SU-DHL-6 (cell line): ENCODE results near the gene RBM26.

Experiments used
- H2AFZ ChIP-seq: fragments of 200-600 bp; sonication (generic); 2 replicates; pipeline ENCODE4 v1.6.1; 2014; ENCODE audit warnings: low read depth, mild to moderate bottlenecking, moderate library complexity, mixed read lengths, antibody characterized with exemption, low read length; ENCODE audit not compliant: severe bottlenecking
- H3F3A ChIP-seq: fragments of 200-600 bp; shearing (Covaris generic); 2 replicates; pipeline ENCODE4 v1.6.0; 2016; ENCODE audit warnings: antibody characterized with exemption, mild to moderate bottlenecking; ENCODE audit not compliant: insufficient read depth
- H3K27ac ChIP-seq: fragments of 200-600 bp; sonication (generic); 2 replicates; pipeline ENCODE4 v1.5.1; 2016; ENCODE audit warnings: low read depth, mild to moderate bottlenecking, low read length, moderate library complexity, mixed read lengths
- H3K27me3 ChIP-seq: fragments of 200-600 bp; sonication (generic), shearing (Covaris generic); 2 replicates; pipeline ENCODE4 v1.6.0; 2014; ENCODE audit warnings: mild to moderate bottlenecking, low read length
- H3K36me3 ChIP-seq: fragments of 200-600 bp; sonication (generic); 2 replicates; pipeline ENCODE4 v1.6.1; 2014; ENCODE audit warnings: mild to moderate bottlenecking, low read length, mixed read lengths
- H3K4me2 ChIP-seq: fragments of 300-600, 200-600 bp; shearing (Covaris generic), sonication (generic); 2 replicates; pipeline ENCODE4 v1.6.0; 2014; ENCODE audit warnings: low read length, low read depth, mild to moderate bottlenecking; ENCODE audit not compliant: poor library complexity, severe bottlenecking
- H3K4me3 ChIP-seq: fragments of 200-600 bp; sonication (generic); 2 replicates; pipeline ENCODE4 v1.5.1; 2014; ENCODE audit warnings: antibody characterized with exemption, low read length, mild to moderate bottlenecking, mixed read lengths; ENCODE audit not compliant: insufficient read depth, poor library complexity, severe bottlenecking
- H3K79me2 ChIP-seq: fragments of 200-600 bp; sonication (generic); 2 replicates; pipeline ENCODE4 v1.6.1; 2014; ENCODE audit warnings: mild to moderate bottlenecking, low read length, moderate library complexity; ENCODE audit not compliant: insufficient read depth
- H3K9ac ChIP-seq: fragments of 200-600 bp; sonication (generic); 2 replicates; pipeline ENCODE4 v1.7.0; 2014; ENCODE audit warnings: mild to moderate bottlenecking, low read length
- H3K9me2 ChIP-seq: fragments of 200-600 bp; sonication (generic); replicated peaks from 2 replicates; pipeline ENCODE4 v1.6.1; 2014; ENCODE audit warnings: low read length; ENCODE audit not compliant: insufficient read depth
- H3K9me3 ChIP-seq: fragments of 200-600 bp; sonication (generic); 2 replicates; pipeline ENCODE4 v1.6.1; 2014; ENCODE audit warnings: low read length, mixed read lengths; ENCODE audit not compliant: insufficient read depth
- H4K20me1 ChIP-seq: fragments of 200-600 bp; sonication (generic); 2 replicates; pipeline ENCODE4 v1.6.1; 2014; ENCODE audit warnings: low read depth, mild to moderate bottlenecking, antibody characterized with exemption, low read length, moderate library complexity, mixed read lengths
- CTCF ChIP-seq: fragments of 200-600 bp; sonication (generic); IDR thresholded peaks from one replicate; pipeline ENCODE4 v1.5.1; 2017; ENCODE audit warnings: antibody characterized with exemption, mild to moderate bottlenecking, low read length, moderate library complexity; ENCODE audit not compliant: insufficient read depth, poor library complexity, severe bottlenecking
- EZH2phosphoT487 ChIP-seq: fragments of 200-600 bp; sonication (generic), shearing (Covaris generic); conservative IDR thresholded peaks from 2 replicates; pipeline ENCODE4 v1.6.1; 2018; ENCODE audit warnings: mild to moderate bottlenecking, antibody characterized with exemption, low read length, moderate library complexity, mixed read lengths

The RBM26 gene

GRCh38 chr13:79392882-79393563, 13.0 kb downstream of the RBM26 start:
- Histone ChIP-seq H3K9ac (0 out of 2 replicates have a peak overlapping the region, but pooled peaks have one; percentile 13), H3K27me3 (no peaks in the 10 kb centered on the region), H3K9me3 (peaks cover 7% of the 10 kb centered on the region; the same call in 1 of the 2 replicates), H3K9me2 (no peaks in the 10 kb centered on the region), H4K20me1 (peaks cover 37% of the 10 kb centered on the region), H3K4me2 (peak overlapping the region; percentile 58), H3K79me2 (peaks cover 93% of the 10 kb centered on the region), H2AFZ (no peak overlapping the region), H3K27ac (peak overlapping the region; percentile 66), H3K4me3 (no peak overlapping the region), H3K36me3 (peaks cover 33% of the 10 kb centered on the region), H3F3A (peaks cover 34% of the 10 kb centered on the region)
- TF ChIP-seq EZH2phosphoT487 (no peak), CTCF (no peak)

- peaks cover 7% of the 10 kb centered on the region; the same call in 1 of the 2 replicates for H3K36me3 ChIP-seq
These were observed 17.0 kb downstream of the RBM26 start for GRCh38 chr13:79389026-79389425.

GRCh38 chr13:79387853-79388252, 18.2 kb downstream of the RBM26 start:
- TF ChIP-seq CTCF (no peak), EZH2phosphoT487 (no peak)
- Histone ChIP-seq H4K20me1 (peaks cover 56% of the 10 kb centered on the region), H3K4me3 (no peak overlapping the region), H3K79me2 (peaks cover 93% of the 10 kb centered on the region), H3K9ac (no peak overlapping the region), H3K9me2 (no peaks in the 10 kb centered on the region), H3K9me3 (no peaks in the 10 kb centered on the region), H3K36me3 (peaks cover 7% of the 10 kb centered on the region; the same call in 1 of the 2 replicates), H3F3A (peaks cover 20% of the 10 kb centered on the region), H2AFZ (no peak overlapping the region), H3K27ac (no peak overlapping the region), H3K4me2 (peak overlapping the region; percentile 23), H3K27me3 (no peaks in the 10 kb centered on the region)

More at GRCh38 chr13:79389026-79389425, 17.0 kb downstream of the RBM26 start:
- peaks cover 93% of the 10 kb centered on the region for H3K79me2 ChIP-seq
- H3K27me3 ChIP-seq: no peaks in the 10 kb centered on the region
- no peak overlapping the region for H3K9ac ChIP-seq
- no peak for TF ChIP-seq CTCF
- TF ChIP-seq EZH2phosphoT487: no peak
- peak overlapping the region; percentile 49 for H3K4me2 ChIP-seq
- H2AFZ ChIP-seq: no peak overlapping the region
- no peaks in the 10 kb centered on the region for H3K9me2 ChIP-seq
- no peaks in the 10 kb centered on the region for H3K9me3 ChIP-seq
- H4K20me1 ChIP-seq: peaks cover 50% of the 10 kb centered on the region
- H3K4me3 ChIP-seq: no peak overlapping the region
- H3F3A ChIP-seq: peaks cover 24% of the 10 kb centered on the region
- 0 out of 2 replicates have a peak overlapping the region, but pooled peaks have one; percentile 2 for H3K27ac ChIP-seq
